PFSK-1 (cell line): Measurements from ENCODE around the gene C2CD2L.

Experiments
- FOXP2 ChIP-seq: optimal IDR thresholded peaks from 2 replicates; pipeline ENCODE3; 2011; ENCODE audit warnings: borderline replicate concordance, control low read depth, inconsistent platforms; ENCODE audit not compliant: insufficient read depth; ENCODE audit errors: extremely low read length, extremely low read depth
- POLR2AphosphoS5 ChIP-seq: IDR thresholded peaks from 2 replicates; pipeline ENCODE4 v1.6.1; 2012; ENCODE audit warnings: low read depth, mild to moderate bottlenecking, control low read depth, low read length, moderate library complexity
- REST ChIP-seq, 2 experiments: IDR thresholded peaks; 2 replicates each; pipeline versions ENCODE4 v1.6.1 to v1.8.0; 2011 to 2012; ENCODE audit warnings: low read depth in 2 of 2, low read length in 2 of 2, control low read depth in 1 of 2, inconsistent platforms in 1 of 2, mild to moderate bottlenecking in 1 of 2, moderate library complexity in 1 of 2; ENCODE audit not compliant: insufficient read depth in 1 of 2
- SIN3A ChIP-seq: IDR thresholded peaks from 2 replicates; pipeline ENCODE4 v1.6.1; 2012; ENCODE audit warnings: mild to moderate bottlenecking, low read length, moderate library complexity, borderline replicate concordance; ENCODE audit not compliant: insufficient read depth
- TAF1 ChIP-seq: IDR thresholded peaks from 2 replicates; pipeline ENCODE4 v1.6.1; 2012; ENCODE audit warnings: low read length, control low read depth, borderline replicate concordance; ENCODE audit not compliant: insufficient read depth

The C2CD2L gene

GRCh38 chr11:119084663-119085436 is 22.3 kb upstream of the C2CD2L start, which contains the start of gene HMBS:
HMBS (plus strand) TSS chr11:119084881; CDS start chr11:119085034, 153 bp downstream.
- peak; percentile 70; the same call in 1 of the 2 replicates for TF ChIP-seq TAF1
- TF ChIP-seq REST (IDR thresholded peaks at IDR 0.05; ENCODE audit: insufficient read depth in 1 of 2, low read depth in 2 of 2, low read length in 2 of 2), result no peak
- TF ChIP-seq FOXP2, result peak; percentile 67
- TF ChIP-seq SIN3A, result peak; percentile 77; the same call in 1 of the 2 replicates
- TF ChIP-seq POLR2AphosphoS5, result peak; percentile 99

- TF ChIP-seq FOXP2 (no peak), POLR2AphosphoS5 (no peak), TAF1 (no peak), REST (IDR thresholded peaks at IDR 0.05; ENCODE audit: insufficient read depth in 1 of 2, low read depth in 2 of 2, low read length in 2 of 2) (no peak), SIN3A (no peak)
These were observed 21.7 kb upstream of the C2CD2L start for GRCh38 chr11:119085437-119085847.

- TF ChIP-seq REST (IDR thresholded peaks at IDR 0.05; ENCODE audit: insufficient read depth in 1 of 2, low read depth in 2 of 2, low read length in 2 of 2), result no peak
- TF ChIP-seq FOXP2, result no peak
- no peak for TF ChIP-seq SIN3A
- no peak for TF ChIP-seq POLR2AphosphoS5
- TF ChIP-seq TAF1, result no peak
These were observed 20.0 kb upstream of the C2CD2L start for GRCh38 chr11:119087123-119087522.

- TF ChIP-seq POLR2AphosphoS5, result no peak
- TF ChIP-seq TAF1, result no peak
- TF ChIP-seq SIN3A, result no peak
- TF ChIP-seq FOXP2, result no peak
- TF ChIP-seq REST (IDR thresholded peaks at IDR 0.05; ENCODE audit: insufficient read depth in 1 of 2, low read depth in 2 of 2, low read length in 2 of 2), result no peak
These were observed 19.4 kb upstream of the C2CD2L start for GRCh38 chr11:119087747-119088241.
